GM21367 (cell line): ENCODE data around the gene POSTN.
"Not testable (repeated sequence)": the region's sequence is repeated elsewhere in the genome, so short reads cannot be mapped to it uniquely, and the experiment has no call there.

Experiments
- ATAC-seq: cut with Tn5 transposase; IDR thresholded peaks from one replicate; pipeline ENCODE4 v1.9.1; 2021; ENCODE audit not compliant: unreplicated experiment

POSTN gene

GRCh38 chr13:37597477-37598025 is 1.0 kb downstream of the POSTN start:
- no peak for ATAC-seq

DNA sequence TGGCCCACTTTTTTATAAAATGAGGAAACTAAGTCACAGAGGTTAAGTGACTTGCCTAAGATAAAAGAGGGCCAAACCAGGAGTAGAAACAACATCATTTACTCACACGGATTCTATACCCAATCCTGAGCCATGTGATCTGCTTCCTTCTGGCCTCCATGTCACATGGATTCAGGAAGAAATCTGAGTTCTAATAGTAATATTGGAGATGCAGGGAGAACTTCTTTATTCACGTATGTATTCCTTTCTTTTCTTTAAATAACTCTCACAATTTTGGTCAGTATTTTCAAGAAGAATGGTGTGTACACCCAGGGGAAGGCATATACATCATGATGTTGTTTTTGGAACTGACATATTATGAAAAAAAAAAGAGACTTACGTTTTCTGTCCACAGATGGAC is 1.8 kb downstream of the POSTN start:
- ATAC-seq: no peak

DNA sequence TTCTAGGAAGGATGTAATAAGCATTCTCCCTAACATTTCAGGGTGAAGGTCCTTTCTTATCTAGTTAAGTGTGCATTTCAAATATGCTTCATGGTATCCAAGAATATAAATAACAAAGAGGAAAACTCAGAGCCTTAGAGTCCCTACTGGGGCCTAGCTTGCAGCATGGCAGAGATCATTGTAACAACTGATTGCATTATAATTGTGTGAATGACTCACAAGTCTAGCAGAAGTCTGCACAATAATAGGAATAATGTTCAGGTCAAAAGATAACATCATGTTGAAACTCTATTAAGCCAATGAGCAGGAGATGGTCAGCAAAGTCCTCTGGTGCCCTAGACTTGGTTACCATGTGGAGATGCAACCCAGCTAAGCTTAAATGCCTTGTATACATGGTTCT is 3.4 kb downstream of the POSTN start:
- no peak for ATAC-seq

DNA sequence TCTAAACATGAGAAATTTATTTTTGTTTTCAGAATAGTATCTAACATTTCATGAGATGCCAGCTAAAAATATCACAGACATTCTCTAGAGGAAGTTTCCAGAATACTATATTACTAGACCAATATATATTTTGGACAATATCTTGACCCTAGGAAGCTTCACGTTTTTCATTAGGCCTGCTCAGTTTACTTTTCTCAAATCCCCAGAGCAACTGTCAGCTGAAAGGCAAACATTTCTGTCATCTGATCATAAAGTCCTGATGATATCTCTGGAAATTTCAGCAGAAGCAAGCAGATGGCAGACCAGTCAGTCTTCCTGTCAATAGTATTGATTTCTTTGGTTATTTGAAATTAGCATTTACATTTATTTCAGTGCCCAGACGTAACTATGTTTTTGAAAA is 4.0 kb downstream of the POSTN start:
- no peak for ATAC-seq

DNA sequence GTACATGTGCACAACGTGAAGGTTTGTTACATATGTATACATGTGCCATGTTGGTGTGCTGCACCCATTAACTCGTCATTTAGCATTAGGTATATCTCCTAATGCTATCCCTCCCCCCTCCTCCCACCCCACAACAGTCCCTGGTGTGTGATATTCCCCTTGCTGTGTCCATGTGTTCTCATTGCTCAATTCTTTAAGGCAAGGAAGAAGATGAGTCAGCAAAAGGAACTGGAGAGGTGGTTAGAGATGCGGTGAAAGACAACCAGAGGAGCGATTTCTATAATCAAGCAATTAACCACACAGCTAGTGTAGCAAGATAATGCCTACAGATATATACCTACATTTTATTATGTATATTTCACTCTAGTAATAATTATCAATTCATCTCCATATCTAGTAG is 9.2 kb downstream of the POSTN start:
- ATAC-seq: not testable (repeated sequence)

- ATAC-seq: no peak
These were observed 11.3 kb downstream of the POSTN start for GRCh38 chr13:37587236-37587635.

- no peak for ATAC-seq
These were observed 12.4 kb downstream of the POSTN start for GRCh38 chr13:37586164-37586563.

GRCh38 chr13:37585541-37585940 is 13.0 kb downstream of the POSTN start:
- no peak for ATAC-seq

- ATAC-seq: no peak
These were observed 22.0 kb downstream of the POSTN start for GRCh38 chr13:37576601-37577000.

DNA sequence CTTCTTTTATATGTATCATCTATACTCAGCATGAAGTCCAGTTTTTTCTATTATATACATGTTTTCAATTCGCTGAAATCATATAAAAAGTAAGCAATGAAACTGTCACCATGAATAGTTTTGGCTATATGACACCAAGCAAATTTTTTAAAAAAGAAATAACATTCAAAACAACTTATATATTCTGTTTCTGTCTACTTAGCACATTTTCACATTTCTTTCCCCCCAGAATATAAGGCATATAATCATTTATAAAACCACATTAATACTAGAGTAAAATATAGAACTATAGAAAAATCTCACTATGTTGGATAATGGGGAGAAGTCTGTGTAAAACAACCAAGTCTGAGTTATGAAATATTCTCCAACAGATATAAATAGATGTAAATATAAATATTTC is 33.1 kb downstream of the POSTN start:
- no peak for ATAC-seq

DNA sequence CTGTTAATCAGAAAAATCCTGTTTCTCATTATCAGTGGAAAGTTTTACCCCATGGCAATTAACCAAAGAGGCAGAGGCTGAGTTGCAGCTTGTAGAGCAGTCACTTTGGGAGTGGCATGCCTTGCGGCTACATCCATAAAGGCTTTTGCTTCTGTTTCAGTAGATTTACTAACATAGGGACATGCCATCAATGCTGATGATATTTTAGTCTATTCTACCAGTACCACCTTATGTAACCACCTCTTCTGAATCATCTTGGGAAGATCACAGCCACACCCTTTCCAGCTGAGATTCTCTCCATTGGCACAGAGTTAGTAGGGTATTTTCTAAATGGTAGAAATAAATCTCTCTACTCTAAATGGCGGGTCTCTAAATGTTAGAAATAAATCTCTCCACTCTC is 37.5 kb downstream of the POSTN start:
- no peak for ATAC-seq

DNA sequence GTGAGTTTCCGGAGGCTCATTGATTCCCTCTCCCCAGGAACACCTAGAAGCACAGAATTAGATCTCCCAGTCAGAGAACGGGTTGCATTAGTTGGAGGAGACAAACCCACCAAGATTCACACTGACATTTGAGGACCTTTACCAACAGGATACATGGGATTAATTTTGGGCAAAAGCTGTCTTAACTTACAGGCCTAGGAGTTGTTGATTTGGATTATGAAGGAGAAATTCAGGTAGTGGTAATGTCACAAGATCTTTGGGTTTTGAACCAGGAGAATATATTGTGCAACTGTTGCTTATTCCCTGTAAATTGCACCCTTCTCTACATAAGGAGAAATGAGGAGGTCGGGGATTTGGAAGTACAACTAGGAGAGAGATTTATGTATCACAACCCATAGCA is 38.0 kb downstream of the POSTN start:
- no peak for ATAC-seq

- not testable (repeated sequence) for ATAC-seq
These were observed 39.8 kb downstream of the POSTN start for GRCh38 chr13:37558766-37559165.

- ATAC-seq: no peak
These were observed 52.5 kb downstream of the POSTN start for GRCh38 chr13:37546087-37546486.

GRCh38 chr13:37544995-37545394 is 53.6 kb downstream of the POSTN start:
- no peak for ATAC-seq

GRCh38 chr13:37539976-37540605 is 58.5 kb downstream of the POSTN start:
- no peak for ATAC-seq

GRCh38 chr13:37539170-37539569 is 59.4 kb downstream of the POSTN start:
- no peak for ATAC-seq

GRCh38 chr13:37535501-37535900 is 63.1 kb downstream of the POSTN start:
- ATAC-seq: no peak

DNA sequence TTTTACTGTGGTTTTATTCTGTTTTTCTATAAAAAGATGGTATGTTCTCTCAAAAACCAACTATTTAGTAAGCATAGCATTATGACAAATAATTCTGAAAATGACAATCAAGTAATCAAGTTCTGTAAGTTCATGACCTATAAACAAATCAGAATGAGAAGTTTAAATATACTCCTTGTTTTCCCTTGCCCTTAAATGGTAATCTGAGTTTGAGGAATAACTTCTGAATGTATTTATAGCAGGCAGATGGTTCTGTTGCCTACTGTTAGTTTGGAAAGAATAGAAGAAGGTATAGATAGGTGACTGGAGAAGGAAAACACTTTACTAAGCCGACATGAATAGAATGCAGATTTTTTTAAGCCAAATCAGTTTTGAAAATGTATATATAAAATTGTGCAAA is 63.9 kb downstream of the POSTN start:
- no peak for ATAC-seq

DNA sequence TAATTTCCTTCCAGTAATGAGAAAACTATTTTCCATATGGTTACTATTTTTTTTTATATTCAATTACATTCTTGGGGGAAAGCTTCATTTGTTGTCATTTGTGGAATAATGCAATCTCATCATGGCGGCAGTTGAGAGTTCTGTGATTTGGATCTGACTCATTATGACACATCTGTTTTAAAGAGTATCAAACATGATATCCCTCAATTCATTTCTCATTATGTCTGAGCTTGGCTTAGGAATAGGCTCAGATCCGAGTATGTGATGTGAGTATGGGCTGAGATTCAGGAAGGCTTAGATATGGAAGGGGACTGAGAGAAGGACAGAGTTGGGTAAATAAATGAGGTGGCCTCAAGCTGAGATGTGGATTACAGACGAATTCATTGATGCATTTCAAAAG is 64.4 kb downstream of the POSTN start:
- no peak for ATAC-seq

DNA sequence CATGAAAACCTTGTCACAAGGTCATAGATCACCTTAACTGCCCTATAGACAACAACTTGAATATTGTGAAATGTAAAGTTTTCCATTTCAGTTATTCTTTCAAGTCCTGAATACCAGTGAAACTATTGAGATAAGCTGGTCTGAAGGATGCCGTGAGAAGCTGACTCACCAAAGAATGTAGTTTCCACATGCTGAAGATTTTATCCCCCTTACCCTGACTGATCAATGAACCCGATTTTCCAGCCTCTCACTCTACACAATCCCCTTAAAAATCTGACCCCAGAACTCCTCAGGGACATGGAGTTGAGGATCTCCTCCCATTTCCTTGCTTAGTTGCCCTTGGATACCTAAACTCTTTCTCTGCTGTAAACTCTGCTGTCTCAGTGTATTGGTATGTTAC is 67.5 kb downstream of the POSTN start:
- ATAC-seq: no peak

- no peak for ATAC-seq
These were observed 68.7 kb downstream of the POSTN start for GRCh38 chr13:37529751-37530385.
